ENCODE results near the gene RNASEL.
"Not testable (repeated sequence)": the region's sequence is repeated elsewhere in the genome, so short reads cannot be mapped to it uniquely, and the experiment has no call there.

RNASEL gene

DNA sequence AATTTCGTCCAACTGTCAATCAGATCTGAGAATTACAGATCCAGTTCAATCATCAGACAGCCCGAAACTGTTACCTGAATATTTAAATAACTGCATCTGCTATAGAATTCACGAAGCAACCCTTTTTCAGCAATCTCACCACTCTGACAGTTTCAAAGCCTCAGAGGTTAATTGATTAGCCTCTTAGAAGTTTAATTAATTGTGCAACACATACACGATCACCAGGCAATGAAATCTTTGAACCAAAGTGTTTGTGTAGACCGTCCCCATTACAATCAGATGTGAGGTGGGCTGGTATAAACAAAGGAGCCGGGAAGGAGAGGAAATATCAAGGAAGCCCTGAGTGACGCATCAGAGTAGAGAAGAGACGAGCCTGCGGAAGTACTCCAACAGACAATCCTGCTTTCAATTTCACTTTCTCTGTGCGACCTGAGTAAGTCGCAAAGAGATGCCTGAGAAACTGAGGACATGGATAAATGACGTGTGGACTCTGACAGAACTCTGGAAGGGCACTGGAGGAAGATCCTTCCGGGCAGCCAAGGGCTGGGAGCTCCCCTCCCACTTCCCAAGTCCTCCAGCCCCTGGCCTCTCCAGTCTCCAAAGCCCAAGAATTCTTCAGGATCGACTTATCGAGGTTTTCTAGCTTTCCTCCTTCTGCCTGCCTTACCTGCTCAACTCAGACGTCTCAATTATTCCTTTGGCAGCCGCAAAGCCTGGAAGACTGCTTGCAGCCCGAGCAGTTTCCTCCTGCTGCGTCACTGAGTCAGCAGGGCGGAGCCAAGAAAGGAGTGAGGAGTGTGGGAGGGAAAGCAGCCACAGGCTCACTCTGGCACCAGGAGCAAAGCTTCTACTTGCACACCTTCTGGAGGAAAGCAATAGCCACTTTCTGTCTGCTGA, at the start of gene RNASEL:
RNASEL (minus strand) TSS at position 757 of the 897 bp plus-strand sequence. CDS start 2,450 bp downstream, outside the sequence.
- peak; percentile 27 for DNase-seq (ENCODE audit: extremely low read depth, low read depth)
- TF ChIP-seq, protein P1, sequence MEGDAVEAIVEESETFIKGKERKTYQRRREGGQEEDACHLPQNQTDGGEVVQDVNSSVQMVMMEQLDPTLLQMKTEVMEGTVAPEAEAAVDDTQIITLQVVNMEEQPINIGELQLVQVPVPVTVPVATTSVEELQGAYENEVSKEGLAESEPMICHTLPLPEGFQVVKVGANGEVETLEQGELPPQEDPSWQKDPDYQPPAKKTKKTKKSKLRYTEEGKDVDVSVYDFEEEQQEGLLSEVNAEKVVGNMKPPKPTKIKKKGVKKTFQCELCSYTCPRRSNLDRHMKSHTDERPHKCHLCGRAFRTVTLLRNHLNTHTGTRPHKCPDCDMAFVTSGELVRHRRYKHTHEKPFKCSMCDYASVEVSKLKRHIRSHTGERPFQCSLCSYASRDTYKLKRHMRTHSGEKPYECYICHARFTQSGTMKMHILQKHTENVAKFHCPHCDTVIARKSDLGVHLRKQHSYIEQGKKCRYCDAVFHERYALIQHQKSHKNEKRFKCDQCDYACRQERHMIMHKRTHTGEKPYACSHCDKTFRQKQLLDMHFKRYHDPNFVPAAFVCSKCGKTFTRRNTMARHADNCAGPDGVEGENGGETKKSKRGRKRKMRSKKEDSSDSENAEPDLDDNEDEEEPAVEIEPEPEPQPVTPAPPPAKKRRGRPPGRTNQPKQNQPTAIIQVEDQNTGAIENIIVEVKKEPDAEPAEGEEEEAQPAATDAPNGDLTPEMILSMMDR (IDR thresholded peaks at IDR 0.05; ENCODE audit: low read depth, low read length) = no peak

DNA sequence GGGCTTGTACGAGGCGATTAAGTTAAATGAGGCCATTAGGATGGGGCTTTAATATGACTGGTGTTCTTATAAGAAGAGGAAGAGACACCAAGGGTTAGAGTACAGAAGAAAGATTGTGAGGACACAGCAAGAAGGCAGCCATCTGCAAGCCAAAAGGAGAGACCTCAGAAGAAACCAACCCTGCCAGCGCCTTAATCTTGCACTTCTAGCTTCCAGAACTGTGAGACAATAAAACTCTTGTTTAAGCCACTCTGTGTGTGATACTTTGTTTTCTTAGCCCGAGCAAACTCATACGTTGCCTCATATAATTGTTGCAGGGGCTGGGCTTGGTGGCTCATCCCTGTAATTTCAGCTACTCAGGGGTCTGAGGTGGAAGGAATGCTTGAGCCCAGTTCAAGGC, 48.7 kb upstream of the RNASEL start:
- TF ChIP-seq, protein P1 (IDR thresholded peaks at IDR 0.05; ENCODE audit: low read depth, low read length) = no peak
- DNase-seq (ENCODE audit: extremely low read depth, low read depth) = no peak

DNA sequence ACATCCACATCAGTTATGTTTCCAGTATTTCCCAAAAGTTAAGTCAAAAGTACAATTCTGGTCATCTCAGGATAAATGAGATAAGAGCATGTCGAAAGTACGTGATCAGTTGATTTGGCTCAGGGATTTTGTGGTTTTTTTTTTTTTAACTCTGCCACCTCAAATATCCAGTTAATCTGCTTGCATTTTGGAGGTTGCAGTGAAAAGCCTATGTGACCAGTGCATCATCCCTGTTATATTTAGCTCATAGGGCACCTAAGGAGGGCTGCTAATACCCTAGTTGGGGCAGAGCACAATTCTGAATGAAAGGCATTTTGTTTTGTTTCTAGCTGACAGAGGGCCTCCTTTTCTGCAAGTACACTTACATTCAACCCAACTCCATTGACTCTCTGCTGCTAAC, 46.8 kb upstream of the RNASEL start:
- TF ChIP-seq, protein P1 (IDR thresholded peaks at IDR 0.05; ENCODE audit: low read depth, low read length) = no peak
- no peak for DNase-seq (ENCODE audit: extremely low read depth, low read depth)

DNA sequence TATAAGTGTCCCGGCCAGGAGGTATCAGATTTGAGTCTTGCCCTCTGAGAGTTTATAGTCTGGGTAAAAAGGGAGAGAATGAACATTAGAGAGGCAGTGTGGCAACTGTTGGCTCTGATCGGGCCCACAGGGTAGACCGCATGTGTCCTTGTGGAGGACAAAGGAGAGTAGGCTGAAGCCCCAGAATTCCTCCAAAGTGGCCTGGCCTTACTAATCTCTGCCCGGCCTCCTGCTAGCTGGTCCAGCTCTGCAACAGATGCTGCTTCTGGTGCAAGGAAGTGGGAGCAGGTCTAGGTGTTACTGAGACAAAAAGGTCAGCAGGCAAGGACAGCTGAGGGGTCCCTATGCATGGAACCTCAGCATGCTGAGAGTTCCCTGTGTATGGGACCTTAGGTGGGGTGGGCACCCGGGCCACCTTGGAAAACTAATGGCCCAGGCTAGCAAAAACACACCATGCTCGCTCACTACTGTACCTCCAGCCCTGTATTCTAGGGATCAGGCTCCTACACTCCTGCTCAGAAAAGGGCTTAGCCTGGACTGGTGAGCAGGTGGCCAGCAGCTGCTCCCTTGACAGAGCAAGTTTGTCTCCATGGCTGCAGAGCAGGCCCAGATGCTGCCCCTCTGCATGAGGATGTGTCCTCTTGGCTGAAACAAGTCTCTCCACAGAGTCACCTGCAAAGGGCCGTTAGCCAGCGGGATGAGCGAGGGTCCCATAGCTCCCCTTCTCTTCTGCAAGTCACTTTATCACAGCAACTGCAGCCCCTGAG, 45.4 kb upstream of the RNASEL start:
- no peak for DNase-seq (ENCODE audit: extremely low read depth, low read depth)
- TF ChIP-seq, protein P1 (IDR thresholded peaks at IDR 0.05; ENCODE audit: low read depth, low read length) = no peak

- DNase-seq (ENCODE audit: extremely low read depth, low read depth) = no peak
- TF ChIP-seq, protein P1 (IDR thresholded peaks at IDR 0.05; ENCODE audit: low read depth, low read length) = no peak
Observed at GRCh38 chr1:182633657-182634281, 44.7 kb upstream of the RNASEL start.

- TF ChIP-seq, protein P1 (IDR thresholded peaks at IDR 0.05; ENCODE audit: low read depth, low read length) = no peak
- DNase-seq (ENCODE audit: extremely low read depth, low read depth) = no peak
Observed at GRCh38 chr1:182633031-182633430, 44.0 kb upstream of the RNASEL start.

DNA sequence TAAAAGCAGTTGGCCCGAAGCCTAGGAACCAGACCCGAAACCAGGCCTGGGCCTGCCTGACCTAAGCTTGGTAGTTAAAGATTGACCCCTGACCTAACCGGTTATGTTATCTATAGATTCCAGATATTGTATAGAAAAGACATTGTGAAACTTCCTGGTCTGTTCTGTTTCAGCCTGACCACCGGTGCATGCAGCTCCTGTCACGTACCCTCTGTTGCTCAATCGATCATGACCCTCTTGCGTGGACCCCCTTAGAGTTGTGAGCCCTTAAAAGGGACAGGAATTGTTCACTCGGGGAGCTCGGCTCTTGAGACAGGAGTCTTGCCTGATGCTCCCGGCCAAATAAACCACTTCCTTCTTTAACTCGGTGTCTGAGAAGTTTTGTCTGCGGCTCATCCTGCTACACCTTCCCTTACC, 43.4 kb upstream of the RNASEL start:
- DNase-seq (ENCODE audit: extremely low read depth, low read depth) = not testable (repeated sequence)
